22Rv1 (cell line): Measurements from ENCODE around the gene TRAF3.

Experiments used
- H3K27ac ChIP-seq: fragments of 450-650 bp; 2 replicates; pipeline ENCODE4 v1.5.1; 2017
- CTCF ChIP-seq: fragments of 450-650 bp; IDR thresholded peaks from 2 replicates; pipeline ENCODE4 v1.5.1; 2017; ENCODE audit warnings: mild to moderate bottlenecking
- ZFX ChIP-seq: fragments of 450-650 bp; IDR thresholded peaks from 2 replicates; pipeline ENCODE4 v1.6.1; 2017; ENCODE audit warnings: antibody characterized with exemption, borderline replicate concordance

TRAF3 gene

DNA sequence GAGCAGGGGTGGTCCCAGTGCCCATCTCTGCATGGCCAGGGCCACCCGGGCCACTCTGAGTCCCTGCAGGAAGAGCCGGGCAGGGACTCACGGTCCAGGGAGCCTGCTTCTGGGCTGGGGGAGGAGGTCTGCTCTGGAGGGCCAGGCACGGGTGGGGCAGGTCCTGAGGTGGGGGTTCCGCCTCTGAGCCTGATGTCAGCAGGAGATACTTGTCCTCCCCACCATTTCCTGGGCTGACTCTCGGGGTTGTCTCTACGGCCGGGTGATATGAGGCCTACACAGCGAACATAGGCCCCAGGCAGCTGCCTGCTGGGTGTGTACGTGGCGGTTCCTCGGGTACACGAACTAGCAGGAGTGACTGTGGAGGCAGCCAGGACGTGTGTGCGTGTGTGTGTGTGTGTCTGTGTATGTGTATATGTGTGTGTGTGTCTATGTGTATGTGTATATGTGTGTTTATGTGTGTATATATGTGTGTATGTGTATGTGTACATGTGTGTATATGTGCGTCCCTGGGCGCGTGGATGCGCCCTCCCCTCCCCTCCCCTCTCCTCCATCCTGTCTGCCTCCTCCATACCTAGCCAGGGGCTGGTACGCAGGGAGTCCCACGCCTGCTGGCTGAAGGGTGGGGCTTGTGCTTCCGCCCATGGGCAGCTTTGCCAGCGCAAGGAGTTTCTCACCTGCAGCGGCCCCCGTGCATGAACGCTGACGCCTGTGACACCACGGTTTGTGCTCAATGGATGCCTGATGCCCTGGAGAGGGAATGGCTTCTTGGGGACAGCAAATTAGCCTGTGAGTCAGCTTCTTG lies 30.4 kb upstream of the TRAF3 start:
- no peak overlapping the region for H3K27ac ChIP-seq
- TF ChIP-seq CTCF = no peak
- no peak for TF ChIP-seq ZFX

DNA sequence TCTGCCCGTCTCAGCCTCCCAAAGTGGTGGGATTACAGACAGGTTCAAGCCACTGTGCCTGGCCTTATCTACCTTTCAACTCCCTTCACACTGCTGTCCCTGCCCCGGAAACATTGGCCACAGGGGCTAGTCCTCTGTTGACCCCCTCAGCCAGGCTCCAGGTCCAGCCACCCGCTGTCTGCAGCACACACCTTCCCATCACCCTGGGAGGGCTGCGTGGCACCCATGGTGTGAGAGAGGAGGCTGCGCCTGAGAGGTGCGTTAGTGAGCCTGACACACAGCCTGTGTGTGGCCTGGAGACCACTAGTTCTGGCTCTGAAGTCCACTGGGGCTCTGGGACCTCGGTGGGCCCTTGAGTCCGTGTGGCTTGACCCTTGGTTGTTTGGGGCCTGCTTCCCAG lies 28.4 kb upstream of the TRAF3 start:
- TF ChIP-seq ZFX (no peak), CTCF (no peak)

DNA sequence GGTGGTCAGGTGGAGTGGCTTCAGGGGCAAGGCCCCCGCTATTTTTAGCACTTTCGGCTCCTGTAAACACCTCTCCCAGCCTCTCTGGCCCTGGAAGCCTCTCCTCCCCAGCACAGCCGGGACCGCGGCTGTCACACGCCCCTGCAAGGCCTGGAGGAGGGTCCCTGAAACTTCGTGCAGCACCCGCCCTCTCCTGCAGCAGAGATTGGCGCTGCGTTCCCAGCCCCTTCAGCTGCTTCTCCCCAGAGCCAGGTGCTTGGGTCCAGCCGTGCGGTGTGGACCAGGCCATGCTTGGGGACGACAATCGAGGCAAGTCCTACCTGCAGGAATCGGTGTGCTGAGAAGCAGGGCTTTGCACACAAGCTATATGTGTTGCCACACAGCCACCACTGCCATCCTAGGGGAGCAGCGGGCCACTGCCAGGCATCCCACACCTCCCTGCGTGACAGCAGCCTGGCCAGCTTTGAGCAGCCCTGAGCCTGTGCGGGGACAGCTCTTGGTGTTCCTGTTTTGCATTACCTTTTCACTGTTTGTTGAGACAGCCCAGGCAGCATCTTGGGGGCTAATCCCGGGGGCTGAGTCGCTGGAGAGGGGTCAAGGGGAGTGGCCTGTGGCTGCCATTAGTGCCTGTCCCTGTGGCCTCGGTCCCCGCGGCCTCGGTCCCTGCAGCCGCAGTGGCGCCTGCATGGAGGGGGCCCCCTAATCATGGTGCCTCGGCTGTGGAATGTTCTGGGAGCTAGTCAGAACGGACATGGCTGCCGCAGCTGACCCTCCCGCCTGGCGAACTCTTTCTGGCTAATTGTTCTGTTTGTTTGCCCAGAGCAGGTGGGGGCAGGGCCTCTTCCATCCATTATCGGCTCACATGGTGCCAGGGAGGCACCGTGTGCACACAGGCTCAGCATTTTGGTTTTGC lies 27.6 kb upstream of the TRAF3 start:
- TF ChIP-seq ZFX (no peak), CTCF (no peak)
- no peak overlapping the region for H3K27ac ChIP-seq

More for the DNA sequence above, 28.4 kb upstream of the TRAF3 start:
- no peak overlapping the region for H3K27ac ChIP-seq

GRCh38 chr14:102750376-102750775 lies 26.9 kb upstream of the TRAF3 start:
- H3K27ac ChIP-seq = no peak overlapping the region
- TF ChIP-seq CTCF (no peak), ZFX (no peak)

DNA sequence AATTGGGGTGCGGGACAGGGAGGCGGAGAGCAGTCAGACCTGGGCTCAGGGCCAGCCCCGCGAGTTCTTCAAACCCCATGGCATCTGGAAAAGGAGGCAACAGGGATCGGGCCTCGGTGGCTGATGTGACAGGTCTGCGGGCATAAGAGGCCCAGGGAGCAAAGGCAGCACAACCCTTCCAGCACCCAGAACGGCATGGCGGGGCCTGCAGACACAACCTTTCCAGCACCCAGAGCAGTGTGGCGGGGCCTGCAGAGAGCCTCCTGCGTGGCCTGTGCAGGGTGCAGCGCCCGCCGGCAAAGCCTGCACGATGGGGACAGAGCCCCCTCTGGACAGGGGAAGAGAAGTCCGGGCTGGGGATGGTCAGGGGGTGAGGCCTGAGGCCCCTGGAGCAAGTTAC lies 26.2 kb upstream of the TRAF3 start:
- no peak overlapping the region for H3K27ac ChIP-seq
- TF ChIP-seq ZFX (no peak), CTCF (no peak)

DNA sequence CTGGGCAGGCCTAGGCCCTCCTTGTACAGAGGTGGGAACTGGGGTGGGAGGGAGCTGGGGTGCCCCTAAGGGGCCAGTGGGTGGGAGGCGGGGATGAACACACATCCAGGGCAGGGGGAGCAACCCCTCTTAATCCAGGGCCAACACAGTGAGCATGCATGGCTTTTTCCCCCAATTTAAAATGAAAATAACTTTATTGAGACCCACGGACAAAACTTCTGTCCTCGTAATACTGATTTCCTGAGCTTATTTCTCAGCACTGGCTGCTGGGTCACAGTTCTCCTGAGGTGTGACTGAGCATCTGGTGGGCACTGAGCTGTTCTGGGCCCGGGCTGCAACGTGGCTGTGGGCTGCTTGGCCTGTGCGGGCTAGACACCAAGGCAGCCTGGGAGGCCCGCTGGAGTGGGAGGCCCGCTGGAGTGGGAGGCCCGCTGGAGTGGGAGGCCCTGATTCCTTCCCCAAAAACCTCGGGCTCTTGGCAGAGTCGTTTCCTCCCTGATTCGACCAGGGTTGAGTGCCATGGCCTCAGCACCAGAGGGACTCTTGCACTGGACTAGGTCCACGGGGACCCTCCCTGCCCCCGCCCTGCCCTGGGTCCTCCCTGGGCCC lies 24.9 kb upstream of the TRAF3 start:
- H3K27ac ChIP-seq = no peak overlapping the region

More for the DNA sequence above, 24.9 kb upstream of the TRAF3 start:
- TF ChIP-seq ZFX (no peak), CTCF (no peak)
